HG02870 (cell line): ENCODE data around the gene NOL6.
A peak's percentile ranks its signal among the peaks of the same experiment; 100 is the strongest.

Experiments
- ATAC-seq: cut with Tn5 transposase; IDR thresholded peaks from one replicate; pipeline ENCODE4 v1.9.1; 2021; ENCODE audit warnings: mild to moderate bottlenecking, moderate library complexity; ENCODE audit not compliant: unreplicated experiment

NOL6 gene

DNA sequence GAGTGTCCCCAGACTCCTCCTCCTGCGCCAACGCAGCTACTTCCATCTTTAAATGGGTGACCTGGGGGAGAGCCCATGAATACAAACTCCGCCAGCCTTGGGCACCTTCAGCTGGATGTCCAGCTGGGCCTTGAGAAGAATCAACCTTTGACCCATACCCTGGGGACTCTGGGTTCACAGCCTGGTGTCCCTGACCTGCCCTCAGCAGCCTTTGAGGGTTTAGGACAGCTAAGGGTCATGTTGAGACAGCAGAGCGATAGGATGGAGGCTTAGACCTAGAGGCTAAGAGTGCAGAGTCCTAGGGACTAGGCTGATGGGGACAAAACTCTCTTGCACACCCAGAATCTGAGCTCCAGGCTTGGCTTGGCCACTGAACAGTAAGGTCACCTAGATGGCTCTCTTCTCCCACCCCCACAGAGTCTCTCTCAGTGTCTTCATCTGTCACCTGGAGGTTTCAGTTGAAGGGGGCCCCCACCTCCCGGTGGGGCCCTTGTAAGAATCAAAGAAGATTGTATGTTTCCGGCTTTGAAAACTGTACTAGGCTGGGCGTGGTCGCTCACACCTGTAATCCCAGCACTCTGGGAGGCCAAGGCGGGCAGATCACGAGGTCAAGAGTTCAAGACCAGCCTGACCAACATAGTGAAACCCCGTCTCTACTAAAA lies 19.6 kb downstream of the NOL6 start:
- ATAC-seq: peak; percentile 39

DNA sequence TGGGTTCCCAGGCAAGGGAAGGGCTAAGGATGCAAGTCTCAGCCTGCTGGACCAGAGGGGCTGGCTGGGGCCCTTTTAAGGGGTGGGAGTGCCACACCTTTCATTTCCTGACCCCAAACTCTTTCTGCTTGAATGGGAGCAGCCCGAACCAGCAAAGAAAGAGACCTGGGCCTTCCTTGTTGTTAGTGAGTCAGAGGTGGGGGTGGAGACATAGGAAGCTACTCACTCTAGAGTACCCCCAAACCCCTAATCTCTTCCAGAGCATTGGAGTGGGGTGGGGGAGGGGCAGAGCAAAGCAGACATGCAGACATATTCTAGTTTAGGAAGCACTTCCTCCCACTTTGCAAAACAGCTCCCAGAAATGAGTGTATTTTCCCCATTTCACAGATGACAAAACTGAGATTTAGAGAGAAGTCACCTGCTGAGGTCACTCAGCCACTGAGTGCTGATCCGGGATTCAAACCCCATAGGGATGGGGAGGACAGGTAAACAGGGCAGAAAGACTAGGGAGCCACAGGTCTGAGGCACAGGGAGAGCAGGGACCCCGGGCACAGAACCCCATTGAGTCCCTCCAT lies 20.4 kb downstream of the NOL6 start:
- ATAC-seq: no peak

DNA sequence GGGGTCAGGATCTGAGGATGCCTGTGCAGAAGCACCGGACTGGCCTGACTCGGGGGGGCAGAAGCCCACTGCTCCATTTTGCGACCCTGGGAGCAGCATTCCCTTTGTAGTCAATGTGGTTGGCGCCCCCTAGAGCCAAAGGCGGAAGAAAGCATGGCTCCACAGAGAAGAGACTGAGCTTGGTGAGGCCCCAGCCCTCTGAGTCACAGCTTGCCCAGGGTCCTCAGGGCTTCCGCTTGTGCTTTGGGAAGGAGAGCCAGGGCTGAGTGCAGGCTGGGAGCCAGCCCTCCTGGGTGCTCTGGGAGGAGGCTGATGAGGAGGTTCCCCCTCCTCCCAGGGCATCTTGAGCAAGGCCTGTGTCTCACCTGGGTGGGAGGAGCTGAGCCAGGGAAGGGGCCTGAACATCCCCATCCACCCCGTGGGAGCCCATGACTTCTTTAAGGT lies 20.9 kb downstream of the NOL6 start:
- no peak for ATAC-seq

DNA sequence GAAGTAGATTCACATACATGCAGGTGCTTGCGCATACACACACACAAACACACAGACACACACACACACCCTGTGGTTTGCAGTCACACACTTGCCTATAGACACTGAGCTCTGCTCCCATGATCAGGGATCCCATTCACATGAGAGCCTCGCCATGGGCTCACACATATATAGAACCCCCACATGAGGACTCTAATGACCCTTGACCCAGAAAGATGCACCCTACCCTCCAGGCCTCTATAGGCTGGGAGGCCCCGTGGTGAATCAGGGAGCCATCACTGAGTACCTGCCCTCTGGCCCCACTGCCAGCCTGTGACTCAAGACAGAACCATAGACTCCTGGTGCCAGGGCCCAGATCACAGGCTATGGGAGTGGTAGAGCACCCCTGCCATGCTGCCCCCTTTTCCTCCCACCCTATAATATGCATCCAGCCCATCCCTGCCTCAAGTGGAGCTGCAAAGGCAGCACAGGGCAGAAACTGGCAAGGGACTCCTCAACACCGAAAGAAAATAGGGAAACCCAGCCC lies 23.0 kb downstream of the NOL6 start:
- no peak for ATAC-seq

DNA sequence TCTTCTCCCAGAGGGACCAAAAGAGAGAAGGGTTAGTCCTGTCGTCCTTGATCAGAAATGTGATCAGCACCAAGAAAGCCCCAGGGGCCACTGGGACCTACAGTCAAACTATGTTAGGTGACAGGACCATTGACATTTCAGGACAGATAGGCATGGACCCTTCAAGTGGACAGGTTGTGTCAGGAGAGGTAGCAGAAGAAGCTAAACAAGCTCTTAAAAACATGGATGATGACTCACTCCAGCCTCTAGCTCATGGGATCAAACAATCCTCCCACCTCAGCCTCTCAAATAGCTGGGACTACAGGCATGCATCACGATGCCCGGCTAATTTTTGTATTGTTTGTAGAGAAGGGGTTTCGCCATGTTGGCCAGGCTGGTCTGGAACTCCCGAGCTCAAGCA lies 24.0 kb downstream of the NOL6 start:
- no peak for ATAC-seq

DNA sequence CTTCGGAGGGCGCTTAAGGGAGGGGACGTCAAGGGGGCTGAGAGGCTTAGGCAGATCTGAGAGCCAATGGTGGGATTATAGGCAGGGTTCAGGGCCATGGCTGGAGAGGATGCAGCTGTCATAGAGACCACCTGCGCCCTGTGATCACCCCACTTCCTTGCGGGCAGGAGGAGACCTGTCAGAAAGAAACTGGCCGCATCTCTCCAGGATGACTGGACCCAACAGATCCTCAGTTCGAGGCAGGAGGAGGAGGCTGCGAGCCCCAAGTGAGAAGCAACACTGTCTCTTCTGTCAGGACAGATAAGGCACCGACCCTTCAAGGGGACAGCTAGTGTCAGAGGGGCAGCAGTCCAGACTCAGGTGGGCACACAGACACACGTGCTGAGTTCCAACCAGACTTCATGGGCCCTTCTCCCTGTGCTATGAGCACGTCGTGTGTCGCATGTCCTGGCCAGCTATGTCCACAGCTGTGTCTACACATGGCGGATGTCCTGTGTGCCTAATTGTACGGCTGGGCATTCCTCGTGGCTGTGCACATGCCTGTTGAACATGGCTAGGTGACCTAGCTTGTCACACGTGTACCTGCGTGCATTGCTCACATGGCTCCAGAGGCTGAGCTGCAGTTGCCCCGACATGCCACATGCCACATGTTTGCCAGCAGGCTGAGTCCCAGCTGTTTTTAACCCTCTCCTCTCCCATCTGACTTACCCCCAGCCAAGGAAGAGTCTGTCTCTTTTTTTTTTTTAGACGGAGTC lies 25.7 kb downstream of the NOL6 start:
- no peak for ATAC-seq

DNA sequence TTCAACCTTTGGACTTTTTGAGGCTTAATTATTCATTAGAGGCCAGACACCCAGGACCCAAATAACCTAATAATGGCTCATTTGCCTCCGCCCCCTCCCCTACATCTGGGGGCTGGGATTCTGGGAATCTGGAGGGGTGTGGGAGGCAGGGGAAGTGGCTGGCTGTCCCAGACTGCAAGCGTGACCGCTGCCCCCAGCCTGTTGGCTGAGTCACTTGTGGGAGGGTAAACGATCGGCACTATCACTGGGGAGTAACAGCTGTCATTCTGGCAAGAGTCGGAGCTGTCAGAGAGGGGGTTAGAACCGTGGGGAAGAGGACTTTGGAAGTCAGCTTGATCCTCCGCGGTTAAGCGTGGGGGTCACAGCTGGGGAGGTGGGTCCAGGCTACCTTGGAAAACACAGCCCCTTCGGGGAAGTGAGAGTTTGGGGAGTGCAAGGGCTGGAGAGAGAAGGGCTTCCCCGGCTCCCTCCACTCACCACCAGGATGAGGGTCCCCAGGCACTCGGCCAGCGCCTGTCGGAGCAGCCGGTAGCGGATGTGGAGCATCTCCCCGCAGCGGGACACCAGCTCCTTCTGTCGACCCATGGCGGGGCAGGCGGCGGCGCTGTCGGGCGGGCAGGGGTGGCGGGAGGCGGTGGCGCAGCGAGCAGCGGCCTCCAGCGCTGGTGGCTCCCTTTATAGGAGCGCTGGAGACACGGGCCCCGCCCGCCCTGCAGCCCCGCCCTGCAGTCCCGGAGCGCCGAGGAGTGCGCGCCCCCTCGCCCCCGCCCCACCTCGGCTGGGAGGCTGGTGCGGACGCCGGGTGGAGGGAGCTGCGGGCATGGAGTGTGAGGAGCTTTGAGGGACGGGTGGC lies 26.6 kb downstream of the NOL6 start, which contains the start of gene AQP3:
Gene AQP3, minus strand, starts transcription at position 648 of the 853 bp plus-strand sequence. Its CDS starts 63 bp downstream, at position 585.
- ATAC-seq: peak; percentile 26

DNA sequence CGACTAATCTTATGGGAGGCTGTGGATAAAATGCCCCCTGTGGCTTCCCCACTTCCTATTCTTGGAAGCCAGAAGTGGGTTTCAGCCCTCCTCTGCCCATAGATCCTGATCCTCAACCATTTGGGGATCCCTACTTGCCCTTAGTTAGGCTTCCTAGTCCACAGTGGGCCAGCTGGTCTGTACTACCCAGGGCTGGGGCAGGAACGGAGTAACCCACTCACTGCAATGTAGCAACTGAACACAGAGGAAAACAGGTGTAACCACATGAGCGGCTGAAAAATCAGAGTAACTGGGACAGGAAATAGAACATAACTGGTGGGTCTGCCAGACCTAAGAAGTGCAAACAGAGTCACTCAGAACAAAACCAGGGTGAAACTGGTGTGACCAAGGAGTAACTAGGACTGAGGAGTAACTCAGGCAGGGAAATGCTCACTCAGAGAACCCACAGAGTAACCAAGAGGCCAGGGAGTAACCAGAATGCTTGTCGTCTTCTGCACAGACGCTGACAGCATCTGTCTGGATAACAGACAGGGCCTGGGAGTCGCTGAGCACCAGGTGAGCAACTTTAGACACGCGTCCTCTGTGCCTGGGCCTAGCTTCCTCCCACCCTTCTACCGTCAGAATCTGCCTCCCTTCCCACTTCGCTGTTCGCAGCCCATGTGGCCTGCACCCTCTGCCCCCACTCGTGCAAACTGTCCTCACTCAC lies 27.3 kb downstream of the NOL6 start:
- peak; percentile 87 for ATAC-seq

DNA sequence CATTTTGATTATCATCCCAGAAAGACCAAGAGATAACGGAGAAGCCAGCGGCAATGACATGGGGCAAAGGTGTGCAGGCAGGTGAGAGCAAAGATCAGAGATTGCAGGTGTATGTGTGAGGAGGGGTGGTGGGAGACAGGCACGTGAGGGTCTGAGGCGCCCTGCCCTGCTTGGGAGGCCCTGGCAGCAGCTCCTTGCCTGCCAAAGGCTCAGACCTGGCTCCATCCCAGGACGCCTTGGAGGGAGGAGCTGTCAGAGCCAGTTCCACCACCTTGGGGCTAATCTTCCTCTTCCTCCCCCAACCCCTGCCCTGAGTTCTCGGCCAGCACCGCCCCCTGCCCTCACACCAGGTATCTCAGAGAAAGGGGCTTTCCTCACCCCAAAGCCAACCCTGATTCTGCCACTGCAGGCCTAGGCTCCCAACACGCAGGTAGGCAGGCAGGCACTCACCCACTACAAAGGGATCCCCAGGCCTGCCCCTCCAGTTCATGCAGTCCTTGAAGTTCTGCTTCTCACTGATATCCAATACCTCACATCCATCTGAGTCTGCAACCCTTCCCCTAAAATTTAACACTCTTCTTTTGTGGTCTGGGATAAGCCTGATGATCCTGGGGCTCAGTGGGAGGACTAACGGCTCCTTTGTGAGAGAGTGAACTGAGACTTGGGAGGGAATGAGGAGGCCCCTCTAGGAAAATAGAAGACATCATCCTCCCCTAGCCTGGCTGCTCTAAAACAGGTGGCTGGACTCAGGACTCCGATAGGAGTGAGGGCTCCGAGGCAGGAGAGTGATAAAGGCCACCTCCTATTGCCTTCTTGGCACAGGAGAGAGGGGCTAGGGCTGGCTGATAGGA lies 28.1 kb downstream of the NOL6 start:
- no peak for ATAC-seq

DNA sequence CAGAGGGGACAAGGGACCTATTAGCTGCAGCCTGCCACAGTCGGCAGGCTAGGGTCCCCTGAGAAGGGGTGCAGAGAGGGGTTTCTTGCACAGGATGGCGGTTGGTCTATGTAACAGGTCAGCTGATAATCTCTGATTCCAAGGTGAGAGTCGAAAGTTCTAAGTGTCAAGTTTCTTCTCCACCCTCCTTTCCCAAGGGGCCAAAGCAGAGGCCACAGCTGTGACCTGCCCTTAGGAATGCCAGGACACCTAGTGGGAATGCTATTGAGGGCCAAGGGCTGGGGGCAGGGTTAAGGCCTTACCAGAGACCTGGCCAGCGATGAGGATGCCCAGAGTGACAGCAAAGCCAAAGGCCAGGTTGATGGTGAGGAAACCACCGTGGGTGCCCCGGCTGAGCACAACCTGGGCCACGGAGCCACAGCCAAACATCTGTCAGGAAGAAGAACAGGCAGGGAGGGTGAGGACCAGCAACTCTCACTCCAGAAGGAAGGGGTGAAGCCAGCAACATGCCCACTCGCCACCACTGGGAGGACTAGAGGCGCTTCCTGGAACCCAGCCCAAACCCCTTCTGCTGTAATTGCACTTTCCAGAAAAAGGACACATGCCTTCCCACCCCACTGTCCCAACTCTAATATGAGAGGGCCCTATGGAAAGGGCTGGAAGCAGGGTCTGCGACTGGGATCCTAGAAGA lies 30.1 kb downstream of the NOL6 start:
- ATAC-seq: no peak

DNA sequence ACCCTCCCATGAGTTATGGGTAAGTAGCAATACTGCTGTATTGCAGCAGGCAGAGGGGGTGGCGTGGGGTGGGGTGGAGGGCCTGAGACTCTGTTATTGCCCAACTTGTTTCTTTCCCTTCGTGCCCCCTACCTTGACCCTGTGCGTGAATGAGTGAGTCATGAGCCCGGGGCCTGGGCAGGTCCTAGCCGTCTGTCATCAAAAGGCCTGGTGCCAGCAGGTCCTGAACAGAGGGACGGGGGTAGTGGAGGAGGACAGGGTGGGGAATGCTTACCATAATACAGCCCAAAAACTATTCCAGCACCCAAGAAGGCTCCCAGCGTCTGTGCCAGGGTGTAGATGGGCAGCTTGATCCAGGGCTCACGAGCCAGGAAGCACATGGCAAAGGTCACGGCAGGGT lies 30.7 kb downstream of the NOL6 start:
- ATAC-seq: no peak

DNA sequence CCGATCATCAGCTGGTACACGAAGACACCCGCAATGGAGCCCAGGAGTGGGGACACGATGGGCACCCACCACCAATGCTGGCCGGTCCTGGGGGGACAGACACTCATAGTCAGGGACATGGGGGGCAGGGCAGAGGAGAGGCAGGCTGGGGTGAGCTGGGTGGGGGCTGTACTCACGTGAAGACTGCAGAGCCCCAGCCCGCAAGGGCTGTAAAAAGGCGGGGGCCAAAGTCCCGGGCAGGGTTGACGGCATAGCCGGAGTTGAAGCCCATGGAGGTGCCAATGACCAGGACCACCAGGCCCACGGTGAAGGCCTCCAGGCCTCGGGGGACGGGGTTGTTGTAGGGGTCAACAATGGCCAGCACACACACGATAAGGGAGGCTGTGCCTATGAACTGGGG lies 31.6 kb downstream of the NOL6 start:
- no peak for ATAC-seq

DNA sequence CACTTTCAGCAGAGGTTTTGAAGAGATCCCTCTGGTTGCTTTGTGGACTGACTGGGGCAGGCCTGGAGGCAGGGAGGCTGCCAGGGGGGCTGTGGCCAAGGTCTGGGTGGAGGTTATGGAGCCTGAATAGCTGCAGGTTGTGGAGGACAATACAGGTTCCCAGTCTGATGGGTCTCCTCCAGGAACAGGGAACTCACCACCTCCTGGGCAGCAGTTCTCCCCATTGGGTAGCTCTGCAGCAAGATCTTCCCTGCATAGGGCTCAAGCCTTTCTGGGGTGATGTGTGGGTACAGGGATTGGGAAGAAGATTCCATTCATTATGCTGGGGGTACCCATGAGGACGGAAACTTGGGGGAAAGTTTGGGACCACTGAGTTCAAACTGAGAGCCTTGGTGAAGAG lies 33.1 kb downstream of the NOL6 start:
- no peak for ATAC-seq

DNA sequence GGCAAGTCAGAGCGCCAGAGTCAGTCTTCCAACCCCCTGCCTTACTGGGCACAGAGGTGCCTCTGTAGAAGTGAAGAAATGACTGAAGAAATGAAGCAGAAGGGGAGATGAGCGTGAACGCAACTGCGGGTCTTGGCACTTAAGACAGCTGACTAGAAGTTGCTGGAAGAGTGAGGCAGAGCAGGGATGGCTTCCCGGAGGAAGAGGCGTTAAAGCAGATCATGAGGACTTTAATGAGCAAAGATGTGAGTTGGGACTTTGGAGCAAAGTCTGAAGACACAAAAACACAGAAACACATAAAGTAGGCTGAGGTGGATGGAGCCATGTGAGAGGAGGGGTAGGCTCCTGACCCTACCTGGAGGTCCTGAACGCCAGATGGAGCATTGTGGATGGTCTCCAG lies 33.5 kb downstream of the NOL6 start:
- no peak for ATAC-seq

DNA sequence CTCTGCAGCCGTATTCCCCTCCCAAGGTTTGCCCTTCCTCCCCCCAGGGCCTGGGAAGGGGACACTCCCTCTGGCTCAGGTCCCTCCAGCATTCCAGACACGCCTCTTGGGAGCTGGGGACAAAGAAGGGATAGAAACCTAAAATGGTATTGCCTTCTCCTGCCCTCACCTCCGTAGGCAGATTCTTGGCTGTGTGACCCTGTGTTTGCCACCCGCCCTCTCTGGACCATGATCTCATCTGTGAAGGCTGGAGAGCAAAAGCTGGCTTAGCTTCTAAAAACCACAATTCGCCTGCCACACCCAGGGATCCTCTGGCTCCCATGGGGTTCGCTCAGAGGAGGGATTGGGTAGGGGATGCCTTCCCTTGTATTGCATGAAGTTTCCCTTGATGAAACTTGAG lies 34.0 kb downstream of the NOL6 start:
- ATAC-seq: no peak

DNA sequence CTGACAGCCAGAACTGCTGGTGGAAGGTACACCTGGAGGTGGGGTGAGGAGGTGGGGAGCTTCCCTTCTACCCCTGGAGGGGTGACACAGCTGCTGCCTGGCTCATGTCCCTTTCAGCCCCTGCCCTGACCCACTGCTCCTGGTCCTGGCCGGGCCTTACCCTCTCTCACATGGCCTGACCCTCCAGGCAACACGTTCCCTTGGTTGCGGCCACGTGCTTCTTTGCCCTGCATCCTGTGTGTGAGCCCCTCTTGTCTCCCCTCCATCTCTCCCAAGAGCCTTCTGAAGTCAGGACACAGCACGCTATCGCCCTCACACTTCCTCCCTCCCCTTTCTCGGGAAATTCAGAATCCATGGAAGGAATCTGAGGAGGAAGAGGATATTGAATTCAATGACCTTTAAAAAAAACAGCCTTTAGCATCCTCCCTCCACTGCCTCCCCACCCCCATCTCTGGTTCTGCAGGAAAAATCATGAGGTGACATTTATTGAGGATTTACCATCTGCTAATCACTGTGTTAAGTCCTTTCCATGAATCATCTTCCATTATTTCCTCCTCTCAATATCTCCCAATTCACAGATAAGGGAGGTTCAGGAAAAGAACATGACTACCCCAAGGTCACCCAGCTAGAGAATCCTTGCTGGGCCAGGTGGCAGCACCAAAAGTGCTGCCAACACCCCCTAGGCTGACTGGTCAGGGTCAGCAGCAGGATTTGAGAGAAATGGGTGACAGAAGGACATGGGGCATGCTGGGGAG lies 34.6 kb downstream of the NOL6 start:
- ATAC-seq: no peak

DNA sequence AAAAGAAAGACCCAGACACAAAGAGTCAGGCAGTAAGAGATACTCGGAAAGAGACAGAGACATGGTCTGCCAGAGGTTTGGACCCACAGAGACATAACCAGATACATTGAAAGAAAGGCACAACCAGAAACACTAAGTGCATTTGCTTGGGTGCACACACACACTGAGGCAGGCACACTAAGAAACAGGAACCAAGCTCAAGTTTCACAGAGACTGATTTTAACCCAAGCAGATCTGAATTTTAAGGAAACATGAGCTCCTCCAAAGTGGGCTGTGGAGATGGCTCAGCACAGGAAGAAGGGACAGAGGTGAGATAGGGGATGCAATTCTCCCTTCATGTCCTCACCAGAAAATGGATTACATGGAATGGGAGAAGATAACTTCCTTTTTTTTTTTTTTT lies 35.8 kb downstream of the NOL6 start:
- ATAC-seq: no peak

DNA sequence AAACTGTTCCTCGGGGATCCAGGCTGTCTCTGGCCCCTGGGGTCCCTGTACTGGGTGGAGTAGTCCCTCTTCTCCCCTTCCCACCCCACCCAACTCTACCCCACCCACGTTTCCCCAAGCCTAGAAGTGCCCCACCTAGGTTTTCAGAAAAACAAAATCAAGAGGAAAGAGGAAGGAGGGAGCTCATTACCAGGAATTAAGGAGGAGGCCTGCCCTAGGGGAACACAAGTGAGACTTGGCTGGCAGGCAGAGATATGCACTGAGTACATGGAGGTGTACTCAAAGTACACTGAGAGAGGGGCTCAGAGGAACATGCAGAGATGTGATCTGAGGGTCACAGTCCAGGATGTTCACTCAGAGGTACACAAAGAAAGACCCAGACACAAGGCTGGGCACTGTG lies 36.5 kb downstream of the NOL6 start:
- ATAC-seq: no peak
